HG02610 (cell line): ENCODE measurements around the gene GLCCI1.
"Not testable (repeated sequence)": the region's sequence is repeated elsewhere in the genome, so short reads cannot be mapped to it uniquely, and the experiment has no call there.

Source experiments
- ATAC-seq: cut with Tn5 transposase; IDR thresholded peaks from one replicate; pipeline ENCODE4 v1.9.1; 2021; ENCODE audit warnings: mild to moderate bottlenecking, moderate library complexity; ENCODE audit not compliant: unreplicated experiment

Gene GLCCI1

DNA sequence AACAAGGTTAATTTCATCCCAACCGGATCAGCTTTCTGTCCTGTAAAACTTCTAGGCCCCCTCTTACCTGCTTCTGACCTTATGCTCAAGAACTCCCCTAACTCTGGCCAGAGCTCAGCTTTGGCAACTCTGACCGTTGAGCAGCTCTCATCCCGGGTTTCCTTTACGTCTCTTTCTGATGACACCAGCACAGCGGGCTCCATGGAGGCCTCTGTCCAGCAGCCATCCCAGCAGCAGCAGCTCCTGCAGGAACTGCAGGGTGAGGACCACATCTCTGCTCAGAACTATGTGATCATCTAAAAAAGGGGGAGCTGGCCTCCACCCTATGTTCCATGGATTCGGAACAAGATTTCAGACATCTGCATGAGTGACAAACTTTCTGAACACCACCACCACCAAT is 117.6 kb downstream of the GLCCI1 start:
- no peak for ATAC-seq

DNA sequence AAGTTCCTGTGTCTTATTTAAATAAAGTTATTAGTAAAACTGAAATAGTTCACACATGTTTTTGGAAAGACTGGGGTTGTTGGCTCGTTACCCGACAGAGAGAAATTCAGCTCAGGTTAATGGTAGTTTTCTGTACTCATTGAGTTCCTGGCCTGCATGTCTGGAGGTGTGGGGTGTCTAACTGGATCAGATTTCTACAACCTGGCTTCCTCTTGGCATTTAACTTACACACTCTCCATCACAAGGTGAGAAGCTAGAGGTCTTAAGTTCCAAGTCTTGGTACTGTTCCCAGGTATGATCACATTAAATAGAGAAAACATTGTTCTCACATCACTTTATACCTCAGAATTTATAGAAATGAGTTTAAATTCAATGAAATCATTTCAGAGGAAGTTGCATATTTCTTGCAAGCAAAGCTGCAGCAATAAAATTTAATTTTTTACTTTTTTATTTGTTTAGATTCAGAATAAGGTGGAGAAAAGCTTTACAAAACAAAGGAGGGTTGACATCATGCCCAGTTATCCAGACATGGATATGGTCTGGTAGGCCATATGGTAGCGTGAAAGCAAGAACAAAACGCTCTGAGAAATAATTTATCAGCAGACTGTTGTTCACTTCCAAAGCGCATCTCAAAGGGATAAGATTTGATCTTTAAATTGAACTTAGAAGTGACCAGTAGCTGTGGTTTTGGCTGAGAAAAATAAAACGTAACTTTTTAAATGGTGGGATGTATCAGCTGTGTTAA is 120.6 kb downstream of the GLCCI1 start:
- ATAC-seq, result no peak

DNA sequence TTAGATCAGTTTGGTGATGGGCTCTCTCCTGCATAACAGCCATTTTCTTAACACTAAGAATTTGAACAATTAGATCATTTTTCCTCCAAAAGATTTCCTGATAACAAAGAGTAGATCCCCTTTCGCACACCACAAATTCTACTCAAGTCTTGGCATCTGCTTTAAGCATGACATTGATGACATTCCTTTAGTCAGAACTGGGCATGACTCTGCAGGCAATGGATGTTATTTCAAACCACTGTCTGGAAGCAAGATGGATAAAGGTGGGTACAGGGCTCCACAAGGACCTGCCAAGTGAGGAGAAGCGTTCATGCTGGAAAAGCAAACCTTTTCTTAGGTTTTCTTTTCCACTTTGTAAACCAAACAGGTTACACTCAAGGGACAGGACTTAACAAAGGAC is 123.5 kb downstream of the GLCCI1 start:
- no peak for ATAC-seq

DNA sequence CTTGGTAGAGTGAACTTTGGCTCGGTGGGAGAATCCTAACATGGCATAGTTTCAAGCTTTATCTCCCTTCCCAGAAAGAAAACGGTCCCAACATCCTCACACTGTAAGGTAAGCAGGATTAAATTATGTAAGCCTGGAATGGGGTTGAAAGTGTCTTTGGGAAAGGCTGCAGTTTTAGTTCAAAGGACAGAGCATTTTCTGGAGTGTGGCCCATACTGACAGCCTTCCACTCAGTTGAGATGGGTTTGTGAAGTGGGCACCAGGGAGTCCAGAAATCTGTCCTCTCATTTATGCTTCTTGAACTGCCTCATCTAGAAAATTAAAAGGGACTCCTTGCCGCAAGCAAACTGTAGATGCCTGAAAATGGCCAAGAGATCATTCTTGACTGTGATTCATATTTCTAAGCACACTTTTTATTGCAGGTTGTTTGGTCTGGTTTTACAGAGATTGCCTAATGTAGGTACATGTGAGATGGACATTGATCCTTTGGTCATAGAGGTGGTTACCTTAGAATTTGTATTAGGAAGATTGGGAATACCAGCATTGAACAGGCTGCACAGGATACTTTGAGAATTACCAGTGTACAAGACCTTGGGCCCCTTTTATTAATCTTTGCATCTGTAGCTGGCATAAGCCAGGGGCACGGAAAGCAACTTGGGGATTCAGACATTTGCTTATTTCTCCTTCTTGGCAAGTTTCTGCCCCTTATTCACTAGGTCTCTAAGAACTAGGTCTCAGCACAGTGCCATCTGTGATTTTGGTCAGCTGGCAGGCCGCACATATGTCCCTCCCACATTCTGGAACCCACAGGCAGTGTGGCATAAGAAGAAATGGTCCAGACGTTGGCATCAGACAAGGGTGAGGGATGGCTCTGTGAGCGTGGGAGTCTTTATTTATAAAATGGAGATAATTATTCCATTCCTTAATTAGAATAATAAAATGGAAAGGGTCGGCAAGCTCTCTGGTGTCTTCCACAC is 125.9 kb downstream of the GLCCI1 start:
- no peak for ATAC-seq

DNA sequence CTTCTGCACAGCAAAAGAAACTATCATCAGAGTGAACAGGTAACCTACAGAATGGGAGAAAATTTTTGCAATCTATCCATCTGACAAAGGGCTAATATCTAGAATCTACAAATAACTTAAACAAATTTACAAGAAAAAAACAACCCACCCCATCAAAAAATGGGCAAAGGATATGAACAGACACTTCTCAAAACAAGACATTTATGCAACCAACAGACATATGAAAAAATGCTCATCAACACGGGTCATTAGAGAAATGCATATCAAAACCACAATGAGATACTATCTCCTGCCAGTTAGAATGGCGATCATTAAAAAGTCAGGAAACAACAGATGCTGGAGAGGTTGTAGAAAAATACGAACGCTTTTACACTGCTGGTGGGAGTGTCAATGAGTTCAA is 132.7 kb downstream of the GLCCI1 start:
- not testable (repeated sequence) for ATAC-seq

DNA sequence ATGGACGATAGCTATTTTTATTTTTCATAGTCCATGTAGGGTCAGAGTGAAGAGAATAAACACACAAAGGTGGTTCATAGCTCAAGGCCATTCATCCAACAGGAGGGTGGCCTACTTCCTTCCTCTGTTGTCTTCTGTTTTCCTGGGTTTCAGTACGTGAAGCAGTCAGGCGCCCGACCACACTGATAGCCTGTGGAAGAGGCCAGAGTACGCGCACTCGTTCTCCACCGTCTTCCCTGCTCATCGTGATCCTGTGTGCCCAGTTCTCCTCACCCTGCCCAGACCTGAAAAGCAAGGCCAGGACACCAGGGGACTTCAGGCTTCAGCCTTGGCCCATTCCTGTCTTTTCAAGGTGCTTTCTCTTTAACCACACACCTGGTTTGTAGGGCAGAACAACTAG is 134.7 kb downstream of the GLCCI1 start:
- ATAC-seq, result no peak

DNA sequence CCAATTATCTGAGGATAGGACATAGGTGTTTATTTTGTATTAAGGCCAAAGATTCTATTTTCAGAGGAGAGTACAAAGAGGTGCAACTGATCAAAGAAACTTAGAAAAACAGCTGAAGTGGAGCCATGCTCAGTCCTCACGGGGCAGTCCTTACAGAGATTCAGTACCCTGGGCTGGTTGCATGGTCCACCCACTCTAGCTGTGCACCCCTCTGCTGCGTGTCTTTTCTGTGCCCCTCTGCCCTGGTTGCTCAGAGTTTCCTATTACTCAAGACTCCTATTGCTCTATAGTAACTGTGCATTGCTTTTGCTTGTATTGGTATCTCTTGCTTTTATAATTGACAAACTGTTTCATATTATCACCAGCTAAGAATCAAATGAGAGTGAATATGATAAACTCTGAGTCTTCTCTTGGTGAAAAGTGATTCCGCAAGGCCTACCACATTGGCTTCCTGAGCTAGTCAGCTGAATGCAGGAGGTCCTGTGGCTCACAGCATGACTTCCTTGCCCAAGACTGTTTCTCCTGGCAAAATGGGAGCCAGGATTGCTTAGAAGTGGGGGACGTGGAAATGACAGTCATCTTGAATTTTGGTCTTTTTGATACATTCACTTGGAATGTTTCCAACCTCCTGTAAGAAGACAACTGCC is 137.0 kb downstream of the GLCCI1 start:
- ATAC-seq, result no peak

DNA sequence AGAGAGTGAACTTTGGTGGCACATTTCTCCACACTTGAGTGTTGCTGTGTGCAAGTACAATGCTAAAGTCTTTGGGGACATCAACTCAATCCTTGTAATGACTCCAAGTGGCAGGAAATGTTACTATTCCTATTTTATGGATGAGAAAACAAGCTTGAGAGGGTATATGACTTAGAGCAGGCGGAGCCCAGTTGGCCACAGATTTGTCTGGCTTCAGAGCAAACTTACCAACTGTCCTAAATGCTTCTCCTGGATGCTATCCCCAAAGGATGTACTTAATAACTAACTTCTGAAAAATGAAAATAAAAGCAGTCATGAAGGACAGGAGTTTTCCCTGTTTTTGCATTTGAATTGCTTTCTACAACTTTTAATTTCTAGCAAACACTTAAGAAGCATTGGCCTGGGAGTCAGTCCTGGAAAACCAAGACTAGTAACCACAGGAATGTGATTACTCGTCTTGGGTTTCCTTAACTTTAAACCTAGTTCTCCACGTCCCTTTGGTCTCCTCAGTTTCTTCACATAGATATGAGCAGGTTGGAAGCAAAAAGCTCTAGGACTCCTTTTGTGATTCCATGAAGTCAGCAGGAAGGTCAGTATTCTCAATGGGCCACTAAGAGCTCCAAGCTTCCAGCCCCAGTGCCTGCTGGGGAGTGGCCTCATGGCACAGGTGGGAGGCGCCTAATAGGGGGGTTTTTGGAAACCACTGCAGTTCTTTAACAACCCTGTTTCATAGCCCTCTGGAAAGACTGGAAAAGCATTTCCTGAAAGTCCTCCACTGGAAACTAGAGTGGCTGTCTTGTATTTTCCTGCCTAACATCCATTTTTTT is 140.8 kb downstream of the GLCCI1 start:
- ATAC-seq, result no peak

DNA sequence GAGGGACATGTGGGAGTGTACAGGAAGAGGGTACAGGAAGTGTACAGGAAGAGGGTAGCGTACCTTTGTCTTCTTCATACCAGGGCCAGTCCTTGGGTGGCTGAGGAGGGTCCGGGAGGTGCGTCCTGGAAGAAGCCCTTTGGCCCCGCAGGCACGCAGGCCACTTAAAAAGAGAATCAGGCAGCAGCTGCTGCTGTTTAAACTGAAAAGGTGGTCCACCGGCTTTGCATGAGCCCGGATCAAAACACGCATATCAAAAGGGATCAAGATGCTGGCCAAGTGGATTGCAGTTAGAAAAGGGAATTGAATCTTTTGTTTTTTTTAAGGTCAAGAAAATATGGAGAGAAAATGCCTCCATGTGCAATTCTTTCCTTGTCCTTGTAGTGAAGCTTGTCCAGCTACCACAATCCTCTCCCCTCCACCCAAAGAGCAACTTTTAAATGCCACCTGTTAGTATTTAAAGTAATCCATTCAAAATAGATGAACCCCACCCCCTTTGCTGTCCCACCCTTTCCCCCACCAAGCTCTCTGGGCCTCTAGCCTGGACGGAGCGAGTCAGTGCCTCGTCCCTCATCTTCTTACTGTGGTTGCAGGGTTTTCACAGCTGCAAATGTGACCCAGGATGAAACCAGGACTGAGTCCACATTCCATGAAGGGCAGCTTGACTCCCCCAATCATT is 142.8 kb downstream of the GLCCI1 start:
- no peak for ATAC-seq

DNA sequence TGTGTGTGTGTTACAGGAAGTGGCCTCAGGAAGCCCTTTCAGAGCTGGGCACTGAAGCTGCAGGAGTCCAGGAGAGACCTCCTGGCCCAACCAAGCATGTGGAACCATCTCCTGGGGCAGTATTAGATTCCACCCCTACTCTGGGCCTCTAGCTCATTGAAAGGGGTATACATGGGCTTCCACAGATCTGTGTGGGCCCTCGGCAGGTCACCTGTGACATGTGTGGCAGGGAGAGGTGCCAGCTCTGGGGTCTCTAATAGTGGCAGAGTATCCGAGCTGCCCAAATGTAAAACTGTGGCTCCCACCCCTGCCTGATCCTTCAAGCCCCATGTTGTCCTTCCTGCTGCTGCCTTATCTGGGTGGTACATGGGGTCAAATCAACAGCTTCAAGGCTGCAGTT is 144.1 kb downstream of the GLCCI1 start:
- no peak for ATAC-seq

DNA sequence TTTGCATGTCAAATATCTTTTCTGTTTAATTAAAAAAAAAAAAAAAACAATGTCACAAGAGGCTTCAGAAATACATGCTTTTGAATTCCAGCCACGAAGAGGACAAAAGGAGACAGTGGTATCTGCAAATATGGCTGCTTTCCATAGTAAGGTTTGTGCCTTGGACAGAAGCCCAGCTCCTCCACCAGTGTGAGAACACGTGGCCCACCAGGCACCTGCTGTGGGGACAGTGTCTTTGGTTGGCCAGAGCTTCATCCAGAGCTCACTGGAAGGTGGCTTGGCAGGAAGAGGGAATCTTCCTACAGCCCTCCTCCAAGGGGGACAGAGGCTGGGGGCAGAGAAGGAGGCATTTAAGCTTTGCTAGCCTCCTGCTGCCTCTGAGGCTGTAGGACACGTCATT is 144.6 kb downstream of the GLCCI1 start:
- no peak for ATAC-seq

DNA sequence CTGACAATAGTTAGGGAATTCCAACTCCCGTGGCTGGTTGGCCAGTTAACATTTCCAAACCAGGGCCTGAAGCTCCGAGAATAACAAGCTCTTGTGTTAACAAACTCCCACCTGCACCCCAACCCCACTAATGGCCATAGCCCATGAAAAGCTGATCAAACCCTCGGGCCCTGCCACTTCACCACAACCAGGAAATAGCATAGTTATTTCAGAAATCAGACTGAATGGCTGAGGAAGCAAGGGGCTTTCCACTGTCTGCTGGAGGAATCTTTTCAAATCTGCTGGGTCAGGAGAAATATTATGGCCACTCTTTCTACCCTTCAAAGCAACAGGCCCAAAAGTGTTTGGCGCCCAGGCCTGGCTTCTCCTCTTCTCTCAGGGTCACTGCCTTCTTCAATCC is 145.6 kb downstream of the GLCCI1 start:
- peak; percentile 51 for ATAC-seq

DNA sequence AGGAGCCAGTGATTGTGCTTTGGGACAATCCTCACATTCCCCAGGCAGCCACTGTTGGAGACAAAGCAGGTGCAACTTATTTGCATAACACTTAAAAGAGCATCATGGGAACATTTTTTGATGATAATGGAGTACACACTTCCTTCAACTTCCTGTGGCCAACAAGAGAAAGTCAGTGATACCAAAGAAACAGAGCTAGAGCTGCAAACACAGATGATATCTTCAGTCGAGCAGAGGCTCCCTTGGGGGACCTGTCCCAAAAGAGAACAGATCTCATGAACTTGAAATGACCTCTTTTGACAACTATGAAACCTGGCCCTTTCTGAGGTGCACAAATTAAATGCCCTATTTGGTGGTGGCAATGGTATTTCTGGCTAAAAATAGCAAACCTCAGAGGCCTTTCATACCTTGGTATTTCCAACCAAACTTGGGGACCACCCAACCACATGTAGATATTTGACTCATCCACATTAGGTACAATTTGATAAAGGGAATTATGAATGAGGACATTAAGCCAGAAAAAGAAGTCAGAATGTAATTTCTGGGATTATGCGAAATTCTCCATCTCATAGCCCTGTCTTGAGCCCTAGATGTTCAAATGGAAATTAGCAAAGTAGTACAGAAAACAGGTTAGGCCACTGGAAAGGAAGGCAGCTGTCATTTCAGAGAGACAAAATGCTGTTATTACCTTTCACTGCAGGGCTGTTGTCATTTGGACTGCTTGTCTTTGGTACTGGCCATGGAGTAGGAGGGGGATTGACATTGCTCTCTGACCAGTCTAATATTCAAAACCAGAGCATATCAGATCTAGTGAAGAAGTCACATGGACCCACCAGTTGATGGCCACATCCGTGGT is 147.2 kb downstream of the GLCCI1 start:
- ATAC-seq, result peak; percentile 88

DNA sequence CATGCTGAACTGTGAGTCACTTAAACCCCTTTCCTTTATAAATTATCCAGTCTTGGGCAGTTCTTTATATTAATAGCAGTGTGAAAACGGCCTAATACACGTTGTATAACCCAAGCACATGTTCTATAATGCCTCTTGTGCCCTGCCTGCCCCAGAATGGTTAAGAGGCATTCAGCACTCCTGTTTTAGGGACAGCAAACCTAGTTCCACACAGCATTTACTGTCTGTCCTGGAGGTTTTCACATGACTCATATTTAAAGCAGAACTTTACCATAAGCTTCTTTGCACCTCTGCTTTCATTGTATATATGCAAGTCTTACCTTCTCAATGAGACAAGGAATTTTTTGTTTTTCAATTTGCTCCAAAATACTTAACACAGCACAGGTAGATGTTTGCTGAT is 148.6 kb downstream of the GLCCI1 start:
- peak; percentile 23 for ATAC-seq

DNA sequence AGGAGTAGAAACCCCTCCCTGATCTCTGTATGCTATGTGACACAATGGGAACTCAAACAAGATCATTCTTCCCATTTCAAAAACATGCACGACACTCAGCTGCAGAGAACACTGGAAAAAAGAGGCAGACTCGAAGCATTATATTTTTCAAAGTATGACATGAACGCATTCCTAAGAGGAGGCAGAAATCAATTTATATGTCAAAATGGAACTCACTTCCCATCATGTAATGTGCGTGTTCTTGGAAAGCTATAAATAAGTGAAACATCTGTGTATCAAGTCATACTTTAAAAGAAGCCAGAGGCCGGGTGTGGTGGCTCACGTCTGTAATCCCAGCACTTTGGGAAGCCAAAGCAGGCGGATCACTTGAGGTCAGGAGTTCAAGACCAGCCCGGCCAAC is 150.7 kb downstream of the GLCCI1 start:
- no peak for ATAC-seq

DNA sequence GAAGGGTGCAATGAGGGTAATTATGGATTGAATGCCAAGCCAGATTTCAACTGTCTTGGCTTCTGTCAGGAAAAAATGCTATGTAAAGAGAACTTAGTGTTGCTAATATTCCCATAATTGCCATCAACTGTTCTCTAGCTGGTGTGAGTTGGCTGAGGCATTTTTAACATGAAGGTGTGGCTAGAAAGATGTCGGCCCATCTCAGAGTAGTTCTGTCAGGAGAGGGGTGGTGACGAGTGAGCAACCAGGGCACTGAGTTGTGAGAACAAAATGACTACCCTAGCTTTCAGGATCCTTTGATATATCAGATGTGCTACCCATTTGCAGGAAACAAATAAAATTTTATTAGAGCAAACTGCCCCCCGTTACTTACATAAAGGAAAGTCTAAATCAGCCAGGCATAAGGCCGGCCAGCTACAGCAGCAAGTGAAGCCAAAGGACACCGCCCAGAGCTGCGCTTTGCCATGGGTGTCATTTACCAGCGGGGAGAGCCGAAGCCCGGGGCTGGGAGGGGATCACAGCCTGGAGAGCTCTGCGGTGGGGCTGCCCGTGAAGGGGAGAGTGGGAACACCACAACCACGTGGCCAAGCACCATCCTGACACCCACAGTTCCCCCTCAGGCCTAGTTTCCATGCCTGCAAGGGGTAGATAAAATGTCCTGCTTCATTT is 151.9 kb downstream of the GLCCI1 start:
- no peak for ATAC-seq

DNA sequence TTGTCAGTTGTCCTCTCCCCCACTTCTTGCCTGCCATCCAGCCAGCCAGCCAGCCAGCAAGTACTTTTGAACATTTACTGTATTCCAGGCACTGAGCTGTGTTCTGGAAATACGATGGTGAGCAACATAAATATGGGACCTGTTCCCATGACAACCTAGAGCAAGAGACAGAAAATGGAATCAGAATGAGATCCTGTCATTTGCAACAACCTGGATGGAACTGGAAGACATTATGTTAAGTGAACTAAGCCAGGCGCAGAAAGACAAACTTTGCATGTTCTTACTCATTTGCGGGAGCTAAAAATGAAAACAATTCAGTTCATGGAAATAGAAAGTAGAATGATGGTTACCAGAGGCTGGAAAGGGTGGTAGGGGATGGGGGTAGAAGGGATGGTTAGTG is 152.6 kb downstream of the GLCCI1 start:
- ATAC-seq, result no peak

DNA sequence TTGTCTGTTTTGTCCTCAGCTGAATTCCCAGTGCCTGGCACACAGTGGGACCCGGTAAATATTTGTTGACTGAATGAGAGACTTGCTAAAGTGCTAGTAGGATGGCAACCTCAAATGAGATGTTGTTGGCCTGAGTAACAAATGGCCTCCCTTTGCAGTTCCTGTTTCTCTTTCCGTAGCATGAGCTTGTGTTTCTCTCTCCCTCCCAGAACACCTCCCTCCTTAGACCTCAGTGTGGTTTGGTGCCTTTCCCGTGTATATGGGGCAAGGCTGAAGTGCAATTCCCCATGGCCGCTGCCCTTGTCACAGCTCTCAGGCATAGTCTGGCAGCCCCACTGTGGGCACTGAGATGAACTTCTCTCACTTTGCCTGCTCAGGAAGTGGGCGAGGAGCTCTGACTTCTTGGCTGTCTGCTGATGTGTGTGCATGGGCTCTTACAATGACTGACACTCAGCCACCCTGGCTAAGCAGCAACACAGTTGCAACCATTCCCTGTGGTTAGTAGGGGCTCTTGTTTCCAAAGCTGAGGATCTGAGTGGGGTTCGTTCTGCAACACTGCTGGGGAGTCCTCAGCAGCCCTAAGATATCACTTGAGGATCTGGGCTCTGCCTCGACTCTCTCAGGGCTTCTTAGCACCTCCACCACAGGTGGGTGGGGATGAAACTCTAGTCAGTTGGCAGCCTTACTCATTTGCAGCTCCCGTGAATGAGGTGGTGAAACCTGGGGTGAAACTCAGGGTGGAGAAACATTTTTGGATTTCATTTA is 157.3 kb downstream of the GLCCI1 start:
- ATAC-seq, result peak; percentile 76
